Measurements from ENCODE around the gene UGCG.
A peak's percentile ranks its signal among the peaks of the same experiment; 100 is the strongest.
"Not testable (repeated sequence)": the region's sequence is repeated elsewhere in the genome, so short reads cannot be mapped to it uniquely, and the experiment has no call there.

UGCG gene
- total RNA-seq, result 54.5 to 231 (median 124) reads per million in 17 experiments

DNA sequence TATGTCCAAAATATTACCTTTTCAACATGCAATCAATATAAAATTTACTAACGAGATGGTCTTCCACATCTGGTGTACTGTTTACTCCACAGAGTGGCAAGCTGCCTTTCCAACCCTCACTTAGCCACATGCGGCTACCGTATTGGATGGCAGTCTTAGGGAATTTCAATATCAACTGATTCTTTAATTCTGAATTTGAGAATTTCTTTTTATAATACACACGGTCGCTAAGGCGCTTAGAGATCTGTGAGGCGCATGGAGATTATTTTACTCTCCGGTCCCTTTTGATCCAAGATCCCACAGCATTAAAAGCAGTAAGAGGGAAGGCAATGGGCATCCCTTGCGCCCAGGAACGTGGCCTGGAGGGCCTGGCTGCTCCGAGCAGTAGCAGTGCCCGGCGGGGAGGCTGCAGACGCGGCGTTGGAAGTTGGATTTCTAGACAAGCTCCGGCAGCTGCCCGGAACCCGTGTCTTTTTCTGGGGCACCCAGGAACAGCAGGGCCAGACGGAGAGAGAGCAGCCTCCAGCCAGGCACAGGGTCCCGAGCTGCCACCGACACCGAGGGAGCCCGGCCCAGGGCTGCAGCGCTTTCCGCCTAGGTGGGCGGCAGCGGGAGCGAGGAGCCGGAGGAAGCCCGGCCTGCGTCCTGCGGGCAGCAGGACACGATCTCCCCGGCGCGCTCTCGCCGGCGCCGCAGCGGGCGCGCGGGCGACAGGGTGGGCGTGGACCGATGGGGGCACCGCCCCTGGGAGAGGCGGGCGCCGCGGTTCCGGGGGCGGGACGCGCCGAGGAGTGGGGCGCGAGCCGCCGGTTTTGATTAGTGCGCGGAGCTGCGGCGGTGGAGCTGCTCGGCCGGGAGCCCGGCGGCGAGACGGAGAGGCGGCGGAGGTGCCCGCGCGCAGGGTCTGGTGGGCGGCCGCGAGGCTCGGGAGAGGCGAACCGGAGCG, at the start of gene UGCG:
Gene UGCG, plus strand, starts transcription at position 819 of the 946 bp plus-strand sequence. CDS start 402 bp downstream, outside the sequence.
- DNase-seq, result peak; percentile 93 to 98 (median 96)

DNA sequence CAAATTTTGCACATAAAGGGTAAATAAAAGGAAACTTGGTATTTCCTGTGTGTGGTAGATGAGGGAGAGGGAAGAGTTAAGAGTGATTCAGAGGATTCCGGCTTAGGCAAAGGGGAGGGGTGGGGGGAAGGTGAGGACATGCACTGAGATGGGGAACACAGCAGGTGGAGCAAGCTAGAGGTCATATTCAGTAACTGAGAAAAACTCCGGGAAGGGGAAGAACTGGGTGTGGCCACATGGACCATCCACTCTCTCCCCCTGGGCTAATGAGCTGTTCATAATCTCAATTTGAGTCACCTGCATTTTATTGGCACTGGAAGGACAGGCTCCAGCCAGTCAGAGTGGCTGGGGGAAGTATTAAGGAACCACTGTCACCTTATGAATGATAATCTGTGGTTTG, 45.1 kb upstream of the UGCG start:
- DNase-seq, result no peak

DNA sequence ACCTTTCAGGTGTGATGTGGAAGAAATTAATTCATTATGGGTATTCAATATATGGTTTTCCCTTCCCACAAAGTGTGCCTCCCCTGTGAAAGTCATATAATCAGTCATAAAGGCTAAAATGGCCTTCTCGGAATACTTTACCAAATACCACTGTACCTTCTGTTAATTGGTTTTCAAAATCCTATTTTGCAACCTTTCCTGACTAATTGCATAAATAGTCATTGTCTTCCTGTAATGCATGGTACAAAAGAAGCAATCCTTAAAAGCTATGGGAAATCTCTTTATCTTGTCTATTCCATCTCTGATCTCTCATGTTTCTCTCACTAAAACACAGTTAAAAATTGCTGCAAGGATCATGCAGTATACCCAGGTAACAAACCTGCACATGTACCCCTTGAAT, 44.3 kb upstream of the UGCG start:
- no peak for DNase-seq

DNA sequence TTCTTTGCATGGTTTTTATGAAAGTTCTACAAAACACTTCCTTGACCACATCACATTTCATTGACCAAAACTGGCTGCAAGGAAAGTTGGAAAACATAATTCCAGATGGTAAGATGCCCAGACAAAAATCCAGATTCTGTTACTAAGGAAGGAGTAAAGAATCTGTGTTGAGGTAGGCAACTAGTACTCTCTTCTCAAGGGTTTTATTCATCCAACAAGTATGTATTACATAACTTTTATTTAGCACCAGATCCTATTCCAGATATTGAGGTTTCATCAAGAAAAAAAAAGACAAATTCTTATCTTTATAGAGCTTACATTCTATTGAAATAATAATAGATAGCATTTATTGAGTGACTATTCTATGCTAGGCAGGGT, 43.2 kb upstream of the UGCG start:
- no peak for DNase-seq

GRCh38 chr9:111854799-111855198, 41.8 kb upstream of the UGCG start:
- peak; percentile 26 to 49 (median 36) for DNase-seq

DNA sequence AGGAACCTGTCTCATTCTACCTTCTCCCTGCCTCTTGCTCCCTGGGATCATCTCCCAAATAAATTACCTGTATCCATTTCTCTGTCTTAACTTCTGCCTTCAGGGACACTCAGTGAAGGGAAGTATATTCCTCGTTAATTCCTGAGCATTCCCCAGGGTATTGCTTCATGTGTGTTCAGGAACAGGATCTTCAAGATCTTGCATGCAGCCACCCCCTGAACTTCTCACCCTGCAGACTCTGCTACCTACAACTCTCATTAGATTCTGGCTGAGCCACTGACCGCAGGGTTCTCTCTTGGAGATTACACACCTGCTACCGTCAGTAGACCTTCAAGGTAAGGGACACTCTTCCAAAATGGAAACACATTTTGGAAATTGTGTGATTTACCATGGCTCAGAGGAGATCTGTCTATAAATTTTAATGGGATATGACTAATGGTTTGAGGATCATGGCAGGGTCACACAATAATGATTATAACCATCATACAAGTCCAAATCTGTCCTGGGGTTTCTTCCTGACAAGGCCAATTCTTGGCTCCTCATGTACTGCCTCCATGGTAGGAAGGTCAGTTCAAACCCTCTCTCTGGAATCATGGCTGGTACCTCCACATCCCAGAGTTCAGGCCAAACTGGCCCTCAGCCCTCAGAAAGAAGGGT, 38.9 kb upstream of the UGCG start:
- no peak for DNase-seq

DNA sequence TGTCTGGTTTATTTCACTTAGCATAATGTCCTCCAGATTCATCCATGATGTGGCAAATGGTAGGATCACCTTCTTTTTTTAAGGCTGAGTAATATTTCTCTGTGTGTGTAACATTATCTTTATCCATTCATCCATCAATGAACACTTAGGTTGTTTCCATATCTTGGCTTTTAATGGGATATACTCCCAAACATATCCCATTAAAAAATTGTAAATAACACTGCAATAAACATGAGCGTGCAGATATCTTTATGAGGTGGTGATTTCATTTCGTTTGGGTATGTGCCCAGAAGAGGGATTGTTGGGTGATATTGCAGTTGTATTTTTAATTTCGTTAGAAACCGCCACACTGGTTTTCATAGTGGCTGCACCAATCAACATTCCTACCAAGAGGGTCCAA, 36.2 kb upstream of the UGCG start:
- no peak for DNase-seq

DNA sequence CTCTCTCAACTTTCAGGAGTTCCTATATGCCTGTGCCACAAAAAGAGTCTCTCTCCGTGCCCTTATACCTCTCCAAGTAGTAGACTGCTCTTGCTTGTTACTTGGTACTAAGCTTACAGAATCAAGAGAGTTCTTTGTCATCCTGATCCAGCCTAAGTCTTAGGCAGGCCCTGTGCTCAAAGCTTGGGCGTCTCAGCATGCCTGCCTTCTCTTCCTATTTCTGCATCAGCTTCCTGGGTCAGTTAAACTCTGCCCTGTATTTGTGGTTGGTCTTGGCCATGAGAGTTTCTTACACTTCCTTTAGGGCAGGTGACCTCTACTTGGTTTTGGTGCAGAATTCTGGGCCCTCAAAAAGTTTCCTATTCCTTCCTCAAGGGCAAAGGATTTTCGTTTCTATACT, 33.0 kb upstream of the UGCG start:
- peak in 1 of 4 experiments; percentile 8 for DNase-seq

DNA sequence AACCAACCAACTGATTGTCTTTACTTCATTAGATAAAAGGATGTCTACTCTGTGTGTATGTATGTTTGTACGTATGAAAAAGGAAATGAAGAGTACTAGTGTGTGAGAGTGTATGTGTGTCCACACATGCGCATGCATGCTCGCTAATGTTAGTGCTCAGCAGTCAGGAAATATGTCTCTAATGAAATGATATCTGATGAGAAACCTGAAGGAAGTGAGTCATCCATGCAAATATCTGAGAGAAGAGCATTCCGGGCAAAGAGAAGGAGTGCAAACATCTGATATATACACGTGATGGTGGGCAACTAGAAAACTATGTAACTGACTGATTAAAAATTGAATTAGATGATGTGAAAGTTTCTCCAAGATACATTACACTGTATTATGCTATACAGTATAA, 29.6 kb upstream of the UGCG start:
- DNase-seq, result no peak

DNA sequence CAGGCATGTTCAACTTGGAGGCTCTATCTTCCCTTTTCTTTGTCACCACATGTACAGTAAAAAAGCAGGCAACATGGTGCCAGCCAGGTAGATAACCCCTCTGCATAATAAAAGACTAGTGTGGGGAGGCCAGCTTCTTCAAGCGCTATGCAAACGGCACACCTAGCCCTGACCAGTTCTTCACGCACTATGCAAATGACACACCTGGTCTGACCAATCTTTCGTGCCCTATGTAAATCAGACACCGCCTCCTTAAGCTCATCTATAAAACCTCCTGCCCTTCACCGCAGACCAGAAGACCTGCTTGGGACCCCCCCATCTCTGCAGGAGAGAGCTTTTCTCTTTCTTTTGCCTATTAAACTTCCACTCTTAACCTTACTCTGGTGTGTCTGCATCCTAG, 28.1 kb upstream of the UGCG start:
- DNase-seq, result no peak

GRCh38 chr9:111870774-111871498, 25.7 kb upstream of the UGCG start:
- no peak for DNase-seq

DNA sequence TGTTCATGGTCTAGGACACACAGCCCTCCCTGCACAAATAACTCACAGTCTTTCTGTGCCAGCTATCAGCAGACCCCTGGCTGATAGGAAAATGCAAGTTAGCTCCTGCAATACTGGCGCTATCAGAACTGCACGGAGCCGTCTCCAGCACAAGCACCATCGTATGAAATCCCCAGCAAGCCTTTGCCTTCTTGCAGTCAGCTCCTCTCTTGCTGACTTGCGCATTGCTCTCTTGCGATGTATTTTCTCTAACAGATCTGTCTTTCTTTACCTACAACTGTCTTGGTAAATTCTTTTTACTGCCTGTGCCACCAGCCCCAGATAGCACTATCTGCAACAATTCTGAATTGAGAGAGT, 25.1 kb upstream of the UGCG start:
- DNase-seq, result no peak

- DNase-seq, result no peak
Measured at GRCh38 chr9:111872886-111873285, 23.7 kb upstream of the UGCG start.

GRCh38 chr9:111873901-111874300, 22.7 kb upstream of the UGCG start:
- DNase-seq, result no peak

DNA sequence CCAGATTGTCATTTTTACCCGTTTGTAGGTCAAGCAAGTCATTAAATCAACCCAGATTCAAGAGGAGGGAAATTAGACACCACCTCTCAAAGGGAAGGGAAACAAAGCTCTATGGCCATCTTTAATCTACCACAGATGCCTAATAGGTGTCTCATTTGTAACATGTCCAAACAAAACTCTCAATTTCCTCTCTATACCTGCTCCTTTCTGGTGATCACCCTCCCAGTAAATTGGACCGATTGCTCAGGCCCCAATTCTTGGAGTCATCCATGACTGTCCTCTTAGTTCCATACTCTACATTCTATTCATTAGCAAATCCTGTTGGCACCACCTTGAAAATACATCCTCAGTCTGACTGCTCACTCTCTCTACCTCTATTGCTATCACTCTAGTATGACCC, 22.1 kb upstream of the UGCG start:
- DNase-seq, result no peak

DNA sequence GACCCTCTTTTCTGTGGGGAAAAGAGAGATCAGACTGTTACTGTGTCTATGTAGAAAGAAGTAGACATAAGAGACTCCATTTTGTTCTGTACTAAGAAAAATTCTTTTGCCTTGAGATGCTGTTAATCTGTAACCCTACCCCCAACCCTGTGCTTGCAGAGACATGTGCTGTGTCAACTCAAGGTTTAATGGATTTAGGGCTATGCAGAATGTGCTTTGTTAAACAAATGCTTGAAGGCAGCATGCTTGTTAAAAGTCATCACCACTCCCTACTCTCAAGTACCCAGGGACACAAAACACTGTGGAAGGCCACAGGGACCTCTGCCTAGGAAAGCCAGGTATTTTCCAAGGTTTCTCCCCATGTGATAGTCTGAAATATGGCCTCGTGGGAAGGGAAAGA, 21.3 kb upstream of the UGCG start:
- not testable (repeated sequence) for DNase-seq

DNA sequence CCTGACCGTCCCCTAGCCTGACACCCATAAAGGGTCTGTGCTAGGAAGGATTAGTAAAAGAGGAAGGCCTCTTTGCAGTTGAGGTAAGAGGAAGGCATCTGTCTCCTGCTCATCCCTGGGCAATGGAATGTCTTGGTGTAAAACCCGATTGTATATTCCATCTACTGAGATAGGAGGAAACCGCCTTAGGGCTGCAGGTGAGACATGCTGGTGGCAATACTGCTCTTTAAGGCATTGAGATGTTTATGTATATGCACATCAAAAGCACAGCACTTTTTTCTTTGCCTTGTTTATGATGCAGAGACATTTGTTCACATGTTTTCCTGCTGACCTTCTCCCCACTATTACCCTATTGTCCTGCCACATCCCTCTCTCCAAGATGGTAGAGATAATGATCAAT, 20.9 kb upstream of the UGCG start:
- not testable (repeated sequence) for DNase-seq

- no peak for DNase-seq
Measured at GRCh38 chr9:111876179-111876578, 20.4 kb upstream of the UGCG start.

DNA sequence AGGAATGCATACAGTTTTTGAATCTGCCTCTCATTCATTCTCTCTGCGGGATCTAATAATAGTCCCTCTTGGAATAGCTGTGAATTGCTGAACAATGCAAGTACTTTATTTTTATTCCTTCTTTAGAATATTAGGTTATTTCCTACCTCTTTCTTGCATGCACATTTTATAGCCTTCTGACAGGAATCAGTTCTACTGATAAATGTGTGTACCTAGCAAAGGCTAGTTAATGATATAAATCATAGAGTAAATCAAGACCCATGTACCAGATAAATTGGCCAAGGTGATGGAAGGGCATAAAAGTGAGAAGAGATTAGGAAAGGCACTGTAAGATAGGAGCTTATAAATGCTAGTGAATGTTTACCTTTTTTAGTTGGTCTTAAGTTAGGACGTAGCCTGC, 19.2 kb upstream of the UGCG start:
- no peak for DNase-seq

- DNase-seq, result no peak
Measured at GRCh38 chr9:111878946-111879345, 17.7 kb upstream of the UGCG start.

DNA sequence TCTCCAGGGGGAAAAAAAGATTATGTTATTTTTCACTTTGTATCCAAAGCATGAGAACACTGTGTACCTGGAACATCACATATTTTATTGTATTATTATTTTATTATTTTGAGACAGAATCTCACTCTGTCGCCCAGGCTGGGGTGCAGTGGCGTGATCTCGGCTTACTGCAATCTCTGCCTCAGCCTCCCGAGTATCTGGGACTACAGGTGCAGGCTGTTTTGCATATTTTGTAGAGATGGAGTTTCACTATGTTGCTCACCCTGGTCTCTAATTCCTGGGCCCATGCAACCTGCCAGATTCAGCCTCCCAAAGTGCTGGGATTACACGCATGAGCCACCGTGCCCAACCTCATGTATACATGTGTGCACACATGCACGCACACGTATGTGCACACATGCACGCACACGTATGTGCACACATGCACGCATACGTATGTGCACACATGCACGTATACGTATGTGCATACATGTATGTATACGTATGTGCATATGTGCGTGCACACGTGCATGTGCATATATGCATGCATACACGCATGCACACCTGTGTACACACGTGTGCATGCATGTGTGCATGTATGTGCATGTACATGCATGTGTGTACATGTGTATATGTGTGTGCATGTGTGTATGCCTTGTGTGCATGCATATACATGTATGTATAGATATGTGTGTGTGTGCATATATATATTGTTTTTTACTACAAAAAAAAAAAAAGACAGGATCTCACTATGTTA, 9.5 kb upstream of the UGCG start:
- DNase-seq, result no peak

DNA sequence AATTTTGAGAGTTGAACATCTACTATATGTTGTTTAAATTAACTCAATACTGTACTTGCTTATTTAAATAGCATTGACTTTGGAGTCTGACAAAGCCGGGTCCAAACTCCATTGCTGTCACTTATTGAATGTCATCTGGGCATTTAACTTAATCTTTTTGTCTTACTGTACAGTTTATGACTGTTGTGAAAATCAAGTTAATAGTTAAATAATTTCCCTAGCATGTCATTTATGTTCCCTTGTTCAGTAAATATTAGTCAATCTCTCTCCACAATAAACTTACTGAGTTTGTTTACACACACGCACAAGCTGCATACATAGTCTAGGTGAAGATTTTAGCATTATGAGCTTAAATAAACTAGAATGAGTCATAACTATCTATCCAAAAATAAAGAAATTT, 6.3 kb upstream of the UGCG start:
- no peak for DNase-seq

- DNase-seq, result not testable (repeated sequence)
Measured at GRCh38 chr9:111890867-111891266, 5.7 kb upstream of the UGCG start.

Measured in suppressor macrophage (primary cell).